OCI-LY1 (cell line): ENCODE results near the gene SEMA3A.

Experiments
- EZH2 ChIP-seq: fragments of 200-600 bp; sonication (generic), shearing (Covaris generic); IDR thresholded peaks from 2 replicates; pipeline ENCODE4 v1.8.0; 2017; ENCODE audit warnings: borderline replicate concordance, mixed run types, mild to moderate bottlenecking, antibody characterized with exemption, low read length, moderate library complexity, mixed read lengths
- TF ChIP-seq, protein P1 (sequence below): fragments of 200-600 bp; sonication (generic), shearing (Covaris generic); IDR thresholded peaks from 2 replicates; pipeline ENCODE4 v1.5.1; 2017; ENCODE audit warnings: mild to moderate bottlenecking, antibody characterized with exemption, low read length, moderate library complexity, mixed read lengths

GRCh38 chr7:84207615-84208014, 13.0 kb upstream of the SEMA3A start:
- TF ChIP-seq, protein P1, sequence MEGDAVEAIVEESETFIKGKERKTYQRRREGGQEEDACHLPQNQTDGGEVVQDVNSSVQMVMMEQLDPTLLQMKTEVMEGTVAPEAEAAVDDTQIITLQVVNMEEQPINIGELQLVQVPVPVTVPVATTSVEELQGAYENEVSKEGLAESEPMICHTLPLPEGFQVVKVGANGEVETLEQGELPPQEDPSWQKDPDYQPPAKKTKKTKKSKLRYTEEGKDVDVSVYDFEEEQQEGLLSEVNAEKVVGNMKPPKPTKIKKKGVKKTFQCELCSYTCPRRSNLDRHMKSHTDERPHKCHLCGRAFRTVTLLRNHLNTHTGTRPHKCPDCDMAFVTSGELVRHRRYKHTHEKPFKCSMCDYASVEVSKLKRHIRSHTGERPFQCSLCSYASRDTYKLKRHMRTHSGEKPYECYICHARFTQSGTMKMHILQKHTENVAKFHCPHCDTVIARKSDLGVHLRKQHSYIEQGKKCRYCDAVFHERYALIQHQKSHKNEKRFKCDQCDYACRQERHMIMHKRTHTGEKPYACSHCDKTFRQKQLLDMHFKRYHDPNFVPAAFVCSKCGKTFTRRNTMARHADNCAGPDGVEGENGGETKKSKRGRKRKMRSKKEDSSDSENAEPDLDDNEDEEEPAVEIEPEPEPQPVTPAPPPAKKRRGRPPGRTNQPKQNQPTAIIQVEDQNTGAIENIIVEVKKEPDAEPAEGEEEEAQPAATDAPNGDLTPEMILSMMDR: no peak
- no peak for TF ChIP-seq EZH2
